ENCODE data around the gene DPH5.

GRCh38 chr1:101055623-101056022, 30.0 kb upstream of the DPH5 start:
- no peak for TF ChIP-seq CTCF (IDR thresholded peaks at IDR 0.05)
- TF ChIP-seq POLR2A (IDR thresholded peaks at IDR 0.05), result no peak
